ENCODE measurements around the gene PARP9. TPM values are rescaled to one million over a fixed set of nuclear protein-coding genes. Genes with fewer than 3 reads are reported as not detected.

PARP9 gene
- total RNA-seq, 4 donors from 2014 or later, result 19.0 to 84.0 (median 26.1) TPM

- TF ChIP-seq CTCF (IDR thresholded peaks at IDR 0.05), result no peak
- ATAC-seq (ENCODE audit: low FRiP score), result no peak
- no peak for DNase-seq (ENCODE audit: low spot score)
Measured at GRCh38 chr3:122602011-122602710, 38.1 kb upstream of the PARP9 start.

GRCh38 chr3:122598556-122598955 lies 34.5 kb upstream of the PARP9 start:
- no peak for TF ChIP-seq CTCF (IDR thresholded peaks at IDR 0.05)
- no peak for DNase-seq (ENCODE audit: low spot score)
- no peak for ATAC-seq (ENCODE audit: low FRiP score)

GRCh38 chr3:122598151-122598550 lies 34.1 kb upstream of the PARP9 start:
- ATAC-seq (ENCODE audit: low FRiP score) (no peak), DNase-seq (ENCODE audit: low spot score) (no peak)
- TF ChIP-seq CTCF (IDR thresholded peaks at IDR 0.05), result no peak

GRCh38 chr3:122594025-122594424 lies 29.9 kb upstream of the PARP9 start:
- ATAC-seq (ENCODE audit: low FRiP score) (no peak), DNase-seq (ENCODE audit: low spot score) (no peak)
- TF ChIP-seq CTCF (IDR thresholded peaks at IDR 0.05), result no peak

- no peak for ATAC-seq (ENCODE audit: low FRiP score)
Measured at GRCh38 chr3:122590610-122591009, 26.5 kb upstream of the PARP9 start.

GRCh38 chr3:122589297-122589696 lies 25.2 kb upstream of the PARP9 start:
- no peak for TF ChIP-seq CTCF (IDR thresholded peaks at IDR 0.05)
- ATAC-seq (ENCODE audit: low FRiP score), result no peak
- no peak for DNase-seq (ENCODE audit: low spot score)

More at GRCh38 chr3:122590610-122591009, 26.5 kb upstream of the PARP9 start:
- no peak for DNase-seq (ENCODE audit: low spot score)
- no peak for TF ChIP-seq CTCF (IDR thresholded peaks at IDR 0.05)

GRCh38 chr3:122587572-122587971 lies 23.5 kb upstream of the PARP9 start:
- DNase-seq (ENCODE audit: low spot score) (no peak), ATAC-seq (ENCODE audit: low FRiP score) (no peak)
- no peak for TF ChIP-seq CTCF (IDR thresholded peaks at IDR 0.05)

Data from omental fat pad (tissue), 4 donors.